Endothelial cell of umbilical vein (primary cell): ENCODE measurements around the gene PDCD1.

ENCODE experiments used
- EZH2 ChIP-seq: IDR thresholded peaks from 2 replicates; pipeline ENCODE4 v1.6.1; 2012; ENCODE audit warnings: borderline replicate concordance, low read depth, mild to moderate bottlenecking, moderate library complexity, low read length, inconsistent platforms; ENCODE audit not compliant: severe bottlenecking
- FOS ChIP-seq: IDR thresholded peaks from 2 replicates; pipeline ENCODE4 v1.6.1; 2011; ENCODE audit warnings: mild to moderate bottlenecking, low read length, moderate library complexity, borderline replicate concordance; ENCODE audit not compliant: insufficient read depth
- GATA2 ChIP-seq: IDR thresholded peaks from 2 replicates; pipeline ENCODE4 v1.7.0; 2011; ENCODE audit warnings: low read depth, mild to moderate bottlenecking, moderate library complexity, mixed read lengths, low read length; ENCODE audit not compliant: insufficient read length, insufficient read depth
- MYC ChIP-seq: IDR thresholded peaks from one replicate; pipeline ENCODE4 v1.6.1; 2011; ENCODE audit warnings: mild to moderate bottlenecking, low read depth, low read length
- POLR2A ChIP-seq: IDR thresholded peaks from 2 replicates; pipeline ENCODE4 v1.6.1; 2012; ENCODE audit warnings: low read depth, mild to moderate bottlenecking, control low read depth, low read length
- POLR2AphosphoS5 ChIP-seq: IDR thresholded peaks from 2 replicates; pipeline ENCODE4 v1.6.1; 2012; ENCODE audit warnings: low read depth, mild to moderate bottlenecking, control low read depth, low read length, moderate library complexity; ENCODE audit not compliant: insufficient read depth
- TF ChIP-seq, protein P1 (sequence below), 2 donors: IDR thresholded peaks; 1 replicate in 1 of 2; 2 replicates in 1 of 2; pipeline ENCODE4 v1.5.1; 2011; ENCODE audit warnings: low read length in 2 of 2, mild to moderate bottlenecking in 2 of 2, moderate library complexity in 2 of 2, control low read depth in 1 of 2, inconsistent platforms in 1 of 2, low read depth in 1 of 2; ENCODE audit not compliant: insufficient read depth in 1 of 2; ENCODE audit errors: extremely low read depth in 1 of 2
- TF ChIP-seq, protein P2 (sequence below): IDR thresholded peaks from 2 replicates; pipeline ENCODE4 v1.6.1; 2011; ENCODE audit not compliant: insufficient read depth, insufficient read length

GRCh38 chr2:241876528-241877196, 18.0 kb upstream of the PDCD1 start:
- TF ChIP-seq, protein P1, sequence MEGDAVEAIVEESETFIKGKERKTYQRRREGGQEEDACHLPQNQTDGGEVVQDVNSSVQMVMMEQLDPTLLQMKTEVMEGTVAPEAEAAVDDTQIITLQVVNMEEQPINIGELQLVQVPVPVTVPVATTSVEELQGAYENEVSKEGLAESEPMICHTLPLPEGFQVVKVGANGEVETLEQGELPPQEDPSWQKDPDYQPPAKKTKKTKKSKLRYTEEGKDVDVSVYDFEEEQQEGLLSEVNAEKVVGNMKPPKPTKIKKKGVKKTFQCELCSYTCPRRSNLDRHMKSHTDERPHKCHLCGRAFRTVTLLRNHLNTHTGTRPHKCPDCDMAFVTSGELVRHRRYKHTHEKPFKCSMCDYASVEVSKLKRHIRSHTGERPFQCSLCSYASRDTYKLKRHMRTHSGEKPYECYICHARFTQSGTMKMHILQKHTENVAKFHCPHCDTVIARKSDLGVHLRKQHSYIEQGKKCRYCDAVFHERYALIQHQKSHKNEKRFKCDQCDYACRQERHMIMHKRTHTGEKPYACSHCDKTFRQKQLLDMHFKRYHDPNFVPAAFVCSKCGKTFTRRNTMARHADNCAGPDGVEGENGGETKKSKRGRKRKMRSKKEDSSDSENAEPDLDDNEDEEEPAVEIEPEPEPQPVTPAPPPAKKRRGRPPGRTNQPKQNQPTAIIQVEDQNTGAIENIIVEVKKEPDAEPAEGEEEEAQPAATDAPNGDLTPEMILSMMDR (IDR thresholded peaks at IDR 0.05; ENCODE audit: extremely low read depth in 1 of 2, insufficient read depth in 1 of 2, low read depth in 1 of 2, low read length in 2 of 2): no peak
- TF ChIP-seq POLR2AphosphoS5: no peak
- no peak for TF ChIP-seq MYC
- TF ChIP-seq EZH2: no peak
- TF ChIP-seq, protein P2, sequence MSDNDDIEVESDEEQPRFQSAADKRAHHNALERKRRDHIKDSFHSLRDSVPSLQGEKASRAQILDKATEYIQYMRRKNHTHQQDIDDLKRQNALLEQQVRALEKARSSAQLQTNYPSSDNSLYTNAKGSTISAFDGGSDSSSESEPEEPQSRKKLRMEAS: no peak
- TF ChIP-seq FOS: no peak
- TF ChIP-seq POLR2A: no peak
- no peak for TF ChIP-seq GATA2
